Measurements from ENCODE around the gene CLPSL1. TPM values are rescaled to one million over a fixed set of nuclear protein-coding genes. Genes with fewer than 3 reads are reported as not detected.

CLPSL1 gene
- total and polyA plus RNA-seq, 4 donors, result not detected

DNA sequence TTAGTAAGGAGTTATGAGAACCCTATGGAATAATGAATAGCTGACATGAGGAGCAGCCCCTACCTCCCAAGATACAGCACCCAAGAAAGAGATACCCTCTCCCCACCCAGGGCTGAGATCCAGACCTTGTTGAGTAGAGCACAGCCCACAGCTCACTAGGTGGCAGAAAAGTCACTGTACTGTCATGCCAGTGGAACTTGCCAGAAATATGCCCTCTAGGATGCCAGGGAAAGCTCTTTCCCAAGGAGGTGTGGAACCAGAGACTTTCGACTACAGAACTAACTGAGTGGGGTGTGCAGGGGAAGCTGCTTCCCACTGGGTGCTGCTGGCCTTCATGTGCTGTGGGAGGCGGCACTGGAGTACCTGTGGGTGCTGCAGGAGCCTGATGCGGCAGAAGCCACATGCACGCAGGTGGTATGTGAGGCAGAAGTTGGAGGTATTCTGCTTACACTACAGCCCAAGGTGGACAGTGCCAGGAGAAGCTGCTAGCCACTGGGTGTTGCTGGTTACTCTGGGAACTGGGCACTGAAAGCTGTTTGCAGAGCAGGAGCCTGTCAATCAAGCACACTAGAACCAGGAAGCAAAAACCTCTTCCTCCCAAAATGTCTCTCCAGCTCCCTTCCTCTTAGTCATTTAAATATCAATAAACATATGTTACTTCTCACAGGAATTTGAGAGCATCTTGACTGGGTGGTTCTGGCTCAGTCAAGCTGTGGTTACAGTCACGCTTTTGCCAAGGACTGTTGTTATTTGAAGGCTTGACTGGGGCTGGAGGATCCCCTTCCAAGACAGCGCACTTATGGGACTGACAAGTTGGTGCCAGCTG is 26.2 kb upstream of the CLPSL1 start:
- Histone ChIP-seq H3K4me1 (ENCODE audit: control insufficient read depth in 5 of 5, insufficient read depth in 5 of 5, low read length in 5 of 5) (peaks cover 0 to 5% (median 0%) of the 10 kb centered on the region in 5 donors), H3K27ac (ENCODE audit: low read depth in 1 of 2, low read length in 1 of 2) (no peak overlapping the region), H3K9ac (ENCODE audit: insufficient read depth in 1 of 2, low read length in 2 of 2) (no peak overlapping the region), H3K27me3 (ENCODE audit: control insufficient read depth in 3 of 3, insufficient read depth in 3 of 3, low read length in 2 of 3) (peaks cover 0 to 4% (median 0%) of the 10 kb centered on the region in 3 donors), H3K4me3 (no peak overlapping the region), H3K9me3 (ENCODE audit: control insufficient read depth in 4 of 4, insufficient read depth in 3 of 4, low read length in 3 of 4) (no peaks in the 10 kb centered on the region), H3K36me3 (ENCODE audit: control insufficient read depth in 4 of 4, insufficient read depth in 4 of 4, low read length in 4 of 4) (no peaks in the 10 kb centered on the region)
- TF ChIP-seq, protein P1, sequence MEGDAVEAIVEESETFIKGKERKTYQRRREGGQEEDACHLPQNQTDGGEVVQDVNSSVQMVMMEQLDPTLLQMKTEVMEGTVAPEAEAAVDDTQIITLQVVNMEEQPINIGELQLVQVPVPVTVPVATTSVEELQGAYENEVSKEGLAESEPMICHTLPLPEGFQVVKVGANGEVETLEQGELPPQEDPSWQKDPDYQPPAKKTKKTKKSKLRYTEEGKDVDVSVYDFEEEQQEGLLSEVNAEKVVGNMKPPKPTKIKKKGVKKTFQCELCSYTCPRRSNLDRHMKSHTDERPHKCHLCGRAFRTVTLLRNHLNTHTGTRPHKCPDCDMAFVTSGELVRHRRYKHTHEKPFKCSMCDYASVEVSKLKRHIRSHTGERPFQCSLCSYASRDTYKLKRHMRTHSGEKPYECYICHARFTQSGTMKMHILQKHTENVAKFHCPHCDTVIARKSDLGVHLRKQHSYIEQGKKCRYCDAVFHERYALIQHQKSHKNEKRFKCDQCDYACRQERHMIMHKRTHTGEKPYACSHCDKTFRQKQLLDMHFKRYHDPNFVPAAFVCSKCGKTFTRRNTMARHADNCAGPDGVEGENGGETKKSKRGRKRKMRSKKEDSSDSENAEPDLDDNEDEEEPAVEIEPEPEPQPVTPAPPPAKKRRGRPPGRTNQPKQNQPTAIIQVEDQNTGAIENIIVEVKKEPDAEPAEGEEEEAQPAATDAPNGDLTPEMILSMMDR (IDR thresholded peaks at IDR 0.05; ENCODE audit: control extremely low read depth, extremely low read depth), result no peak
- DNase-seq (no peak), ATAC-seq (ENCODE audit: insufficient read depth, low FRiP score) (no peak)
- 75 to 82% methylated on average over 6 of the region's 6 CpGs for WGBS, 2 donors

DNA sequence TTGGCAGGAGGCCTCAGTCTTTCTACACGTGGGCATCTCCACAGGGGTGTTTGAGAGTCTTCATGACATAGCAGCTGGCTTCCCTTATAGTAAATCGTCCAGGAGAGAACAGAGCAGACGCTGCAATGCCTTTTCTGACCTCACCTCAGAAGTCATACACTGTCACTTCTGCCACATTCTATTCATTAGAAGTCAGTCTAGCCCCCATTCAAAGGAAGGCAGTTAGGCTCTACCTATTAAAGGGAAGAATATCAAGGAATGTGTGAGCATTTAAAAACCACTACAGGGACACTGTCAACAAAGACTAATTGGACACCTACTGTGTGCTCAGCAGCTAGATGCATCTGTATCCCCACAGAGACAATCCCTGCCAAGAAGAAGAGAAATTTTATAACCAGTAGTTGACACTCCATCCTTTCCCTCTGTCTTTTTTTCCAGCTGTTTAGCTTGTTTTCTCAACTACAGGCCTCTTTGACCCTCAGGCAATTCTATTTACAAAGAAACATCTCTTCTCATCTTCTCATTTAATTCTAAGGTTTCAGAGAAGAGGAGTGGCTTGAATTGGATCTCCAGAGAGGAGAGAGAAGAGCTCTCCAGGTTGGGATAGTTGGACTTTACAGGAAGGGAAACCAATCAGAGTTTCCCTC is 25.4 kb upstream of the CLPSL1 start:
- DNase-seq, result no peak
- no peak overlapping the region for H3K4me3 ChIP-seq
- no peaks in the 10 kb centered on the region for H3K9me3 ChIP-seq (ENCODE audit: control insufficient read depth in 4 of 4, insufficient read depth in 3 of 4, low read length in 3 of 4)
- no peak for ATAC-seq (ENCODE audit: insufficient read depth, low FRiP score)
- H3K4me1 ChIP-seq (ENCODE audit: control insufficient read depth in 5 of 5, insufficient read depth in 5 of 5, low read length in 5 of 5), result peaks cover 0 to 5% (median 0%) of the 10 kb centered on the region in 5 donors
- no peaks in the 10 kb centered on the region for H3K36me3 ChIP-seq (ENCODE audit: control insufficient read depth in 4 of 4, insufficient read depth in 4 of 4, low read length in 4 of 4)
- TF ChIP-seq, protein P1 (IDR thresholded peaks at IDR 0.05; ENCODE audit: control extremely low read depth, extremely low read depth), result no peak
- 44 to 69% methylated on average over 3 of the region's 3 CpGs for WGBS, 2 donors
- H3K27ac ChIP-seq (ENCODE audit: low read depth in 1 of 2, low read length in 1 of 2), result no peak overlapping the region
- H3K9ac ChIP-seq (ENCODE audit: insufficient read depth in 1 of 2, low read length in 2 of 2), result no peak overlapping the region
- H3K27me3 ChIP-seq (ENCODE audit: control insufficient read depth in 3 of 3, insufficient read depth in 3 of 3, low read length in 2 of 3), result peaks cover 0 to 4% (median 0%) of the 10 kb centered on the region in 3 donors

DNA sequence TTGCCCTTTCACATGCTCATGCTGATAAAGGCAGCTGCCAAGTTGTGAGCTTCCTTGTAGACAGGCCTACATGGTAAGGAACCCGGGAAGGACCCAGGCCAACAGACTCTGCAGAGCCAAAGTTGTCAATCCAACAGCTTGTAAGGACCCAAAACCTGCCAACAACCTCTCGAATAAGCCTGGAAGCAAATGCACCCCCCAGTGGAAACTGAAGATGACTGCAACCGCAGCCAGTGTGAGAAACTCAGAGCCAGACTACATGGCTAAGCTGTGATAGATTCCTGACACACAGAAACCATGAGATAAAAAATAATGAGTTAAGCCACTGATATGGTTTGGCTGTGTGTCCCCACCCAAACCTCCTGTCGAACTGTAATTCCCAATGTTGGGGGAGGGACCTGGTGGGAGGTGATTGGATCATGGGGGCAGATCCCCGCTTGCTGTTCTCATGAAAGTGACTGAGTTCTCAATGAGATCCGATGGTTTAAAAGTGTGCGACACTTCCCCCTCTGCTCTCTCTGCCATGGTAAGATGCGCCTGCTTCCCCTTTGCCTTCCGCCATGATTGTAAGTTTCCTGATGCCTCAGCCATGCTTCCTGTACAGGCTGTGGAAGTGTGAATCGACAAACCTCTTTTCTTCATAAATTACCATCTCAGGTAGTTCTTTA is 23.2 kb upstream of the CLPSL1 start:
- DNase-seq (peak in 2 of 3 donors; percentile 14 to 45), ATAC-seq (ENCODE audit: insufficient read depth, low FRiP score) (no peak)
- Histone ChIP-seq H3K4me1 (ENCODE audit: control insufficient read depth in 5 of 5, insufficient read depth in 5 of 5, low read length in 5 of 5) (peaks cover 0 to 5% (median 0%) of the 10 kb centered on the region in 5 donors), H3K36me3 (ENCODE audit: control insufficient read depth in 4 of 4, insufficient read depth in 4 of 4, low read length in 4 of 4) (no peaks in the 10 kb centered on the region), H3K9ac (ENCODE audit: insufficient read depth in 1 of 2, low read length in 2 of 2) (no peak overlapping the region), H3K27me3 (ENCODE audit: control insufficient read depth in 3 of 3, insufficient read depth in 3 of 3, low read length in 2 of 3) (peaks cover 0 to under 1% (median 0%) of the 10 kb centered on the region in 3 donors), H3K9me3 (ENCODE audit: control insufficient read depth in 4 of 4, insufficient read depth in 3 of 4, low read length in 3 of 4) (no peaks in the 10 kb centered on the region), H3K27ac (ENCODE audit: low read depth in 1 of 2, low read length in 1 of 2) (no peak overlapping the region), H3K4me3 (no peak overlapping the region)
- 46 to 57% methylated on average over 10 of the region's 10 CpGs for WGBS, 2 donors
- TF ChIP-seq, protein P1 (IDR thresholded peaks at IDR 0.05; ENCODE audit: control extremely low read depth, extremely low read depth), result no peak
